ENCODE measurements around the gene APOB.

The APOB gene

DNA sequence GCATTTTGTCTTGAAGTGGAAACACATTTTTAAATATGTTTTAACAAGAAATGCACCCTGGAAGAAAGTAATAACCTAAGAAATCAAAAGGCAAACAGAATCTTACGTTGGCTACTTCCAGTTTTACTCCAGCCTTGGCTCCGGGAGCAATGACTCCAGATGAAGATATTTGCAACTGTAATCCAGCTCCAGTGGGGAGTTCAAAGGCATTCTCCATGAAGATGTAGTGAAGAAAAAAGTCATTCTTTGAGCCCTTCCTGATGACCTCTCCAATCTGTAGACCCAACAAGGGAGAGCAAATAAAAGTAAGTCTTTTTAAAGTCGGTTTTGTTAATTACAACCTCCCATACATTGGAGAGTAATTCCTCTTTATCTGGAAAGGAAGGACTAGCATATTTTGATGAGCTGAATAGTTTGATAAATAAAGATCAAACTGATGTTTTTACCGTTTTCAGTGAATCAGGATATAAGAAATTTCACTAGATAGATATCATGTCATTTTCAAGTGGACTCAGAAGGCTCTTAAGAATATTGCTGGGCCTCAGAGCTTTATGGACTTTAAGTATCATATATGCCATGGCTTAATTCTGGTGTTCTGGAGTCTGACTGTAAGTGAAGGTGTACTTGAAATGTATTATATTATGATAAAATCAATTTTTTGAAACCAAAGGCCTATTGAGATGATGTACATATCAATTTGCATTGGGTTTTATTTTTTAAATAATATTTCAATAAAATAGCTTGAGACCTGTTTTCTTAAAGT is 20.3 kb downstream of the APOB start:
- Mint-ChIP-seq H3K4me1 (ENCODE audit: low read depth) (no peaks in the 10 kb centered on the region), H3K27me3 (ENCODE audit: low read depth) (no peaks in the 10 kb centered on the region)

DNA sequence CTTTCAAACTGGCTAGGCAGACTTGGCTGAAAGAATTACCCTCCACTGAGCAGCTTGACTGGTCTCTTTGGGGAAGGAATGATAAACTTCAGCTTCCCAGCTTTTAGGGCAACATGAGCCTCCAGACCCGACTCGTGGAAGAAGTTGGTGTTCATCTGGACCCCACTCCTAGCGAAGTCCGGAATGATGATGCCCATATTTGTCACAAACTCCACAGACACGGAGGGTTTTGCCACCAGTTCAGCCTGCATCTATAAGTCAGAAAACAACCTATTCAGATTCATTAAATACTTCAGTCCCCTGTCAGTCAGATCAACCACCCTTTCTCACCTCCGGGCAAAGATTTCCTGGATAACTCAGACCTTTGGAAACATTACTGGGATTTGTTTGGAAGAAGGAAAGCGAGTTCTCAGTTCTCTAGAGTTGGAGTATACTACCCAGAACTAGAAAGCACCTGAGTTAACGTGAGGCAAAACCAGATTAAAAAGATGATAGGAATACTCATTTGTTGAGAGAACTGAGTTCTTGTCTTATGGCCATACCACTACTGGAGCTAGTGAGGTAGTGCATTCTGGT is 21.0 kb downstream of the APOB start:
- no peak for DNase-seq (ENCODE audit: low spot score)
- no peaks in the 10 kb centered on the region for H3K27me3 Mint-ChIP-seq (ENCODE audit: low read depth)
- H3K4me1 Mint-ChIP-seq (ENCODE audit: low read depth): no peaks in the 10 kb centered on the region
- no peak overlapping the region for H3K27ac Mint-ChIP-seq
- no peaks in the 10 kb centered on the region for H3K9me3 Mint-ChIP-seq
- H3K36me3 Mint-ChIP-seq (ENCODE audit: low read depth): no peaks in the 10 kb centered on the region
- H3K4me3 Mint-ChIP-seq: no peak overlapping the region

More for the DNA sequence above, 20.3 kb downstream of the APOB start:
- Mint-ChIP-seq H3K36me3 (ENCODE audit: low read depth) (no peaks in the 10 kb centered on the region), H3K9me3 (no peaks in the 10 kb centered on the region), H3K4me3 (no peak overlapping the region), H3K27ac (no peak overlapping the region)
- DNase-seq (ENCODE audit: low spot score): no peak

DNA sequence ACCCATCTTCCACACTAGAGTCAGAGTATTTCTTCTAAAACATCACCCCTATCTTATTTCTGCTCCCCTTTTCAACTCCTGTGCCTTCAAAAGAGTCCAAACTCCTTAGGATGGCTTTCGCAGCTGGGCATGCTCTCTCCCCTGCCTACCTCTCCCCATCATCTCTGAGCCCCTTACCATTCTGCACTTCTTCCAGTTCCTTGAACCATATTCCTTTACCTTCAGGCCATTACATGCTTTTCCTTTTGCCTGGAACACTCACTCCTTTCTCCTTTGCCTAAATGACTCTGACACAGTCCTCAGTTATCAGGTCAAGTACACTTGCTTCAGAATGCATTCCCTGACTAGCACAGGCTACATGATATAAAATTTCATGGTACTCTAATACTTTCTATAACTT is 22.4 kb downstream of the APOB start:
- H3K27ac Mint-ChIP-seq: no peak overlapping the region
- no peak overlapping the region for H3K4me3 Mint-ChIP-seq
- H3K9me3 Mint-ChIP-seq: no peaks in the 10 kb centered on the region
- no peak for DNase-seq (ENCODE audit: low spot score)
- H3K36me3 Mint-ChIP-seq (ENCODE audit: low read depth): no peaks in the 10 kb centered on the region
- no peaks in the 10 kb centered on the region for H3K27me3 Mint-ChIP-seq (ENCODE audit: low read depth)
- H3K4me1 Mint-ChIP-seq (ENCODE audit: low read depth): no peaks in the 10 kb centered on the region

DNA sequence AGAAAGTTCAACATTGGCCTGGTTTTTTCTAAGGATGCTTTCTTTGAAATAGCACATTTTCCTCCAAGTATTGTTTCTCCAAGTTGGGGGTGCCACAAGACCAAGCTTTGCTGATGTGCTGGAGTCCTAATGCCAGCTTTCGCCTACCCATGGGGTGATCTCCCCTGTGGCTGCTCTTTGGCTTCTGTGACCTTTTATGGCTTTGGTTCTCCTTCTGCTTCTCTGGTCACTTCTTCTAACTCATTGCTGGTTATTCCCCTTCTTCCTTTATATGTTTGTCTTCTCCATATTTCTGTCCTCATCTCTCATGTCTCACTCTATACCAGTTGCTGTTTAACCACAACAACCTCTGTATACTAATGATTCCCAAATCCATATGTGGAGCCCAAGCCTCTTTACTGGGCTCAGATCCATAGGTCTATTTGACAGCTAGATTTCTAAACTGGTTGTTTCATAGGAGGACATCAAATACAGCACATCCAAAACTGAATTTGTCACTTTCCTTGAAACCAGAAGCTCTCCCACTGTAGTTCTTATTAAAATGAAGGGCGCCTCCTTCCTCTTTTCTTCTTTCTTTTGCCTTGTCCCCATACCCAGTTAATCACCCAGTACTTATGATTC is 23.1 kb downstream of the APOB start:
- H3K27me3 Mint-ChIP-seq (ENCODE audit: low read depth): no peaks in the 10 kb centered on the region

DNA sequence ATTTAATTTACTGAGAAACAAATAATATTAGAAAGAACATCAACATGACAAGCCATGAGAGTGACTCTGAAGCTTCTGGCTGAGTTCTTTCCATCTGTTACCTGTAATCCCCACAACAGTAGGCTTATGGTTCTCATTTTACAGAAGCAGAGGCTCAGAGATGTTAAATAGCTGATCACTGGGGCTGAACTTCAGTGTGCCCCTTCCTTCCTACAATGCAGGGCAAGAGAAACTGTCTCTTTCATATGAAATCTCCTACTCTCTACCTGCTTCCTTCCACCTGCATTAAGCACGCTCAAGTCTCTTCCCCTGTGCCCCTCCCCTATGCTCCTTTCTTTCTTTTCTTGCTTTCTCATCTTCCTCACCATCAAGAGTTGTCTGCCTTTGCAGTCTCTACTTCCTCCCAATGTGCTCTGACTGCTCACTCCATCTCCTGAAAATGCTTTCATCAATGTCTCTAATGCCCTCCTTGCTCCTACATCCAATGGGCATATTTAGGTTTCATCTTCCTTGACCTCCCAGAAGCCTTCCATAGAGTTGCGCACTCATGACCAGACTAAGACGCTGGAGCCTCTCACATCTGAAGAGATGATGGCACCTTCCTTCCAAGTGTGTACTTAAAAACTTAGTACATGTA is 23.7 kb downstream of the APOB start:
- Mint-ChIP-seq H3K27me3 (ENCODE audit: low read depth) (no peaks in the 10 kb centered on the region), H3K27ac (no peak overlapping the region), H3K4me3 (no peak overlapping the region), H3K4me1 (ENCODE audit: low read depth) (no peaks in the 10 kb centered on the region), H3K36me3 (ENCODE audit: low read depth) (no peaks in the 10 kb centered on the region), H3K9me3 (no peaks in the 10 kb centered on the region)
- DNase-seq (ENCODE audit: low spot score): no peak

More for the DNA sequence above, 23.1 kb downstream of the APOB start:
- Mint-ChIP-seq H3K36me3 (ENCODE audit: low read depth) (no peaks in the 10 kb centered on the region), H3K4me3 (no peak overlapping the region), H3K9me3 (no peaks in the 10 kb centered on the region), H3K4me1 (ENCODE audit: low read depth) (no peaks in the 10 kb centered on the region), H3K27ac (no peak overlapping the region)
- DNase-seq (ENCODE audit: low spot score): no peak

DNA sequence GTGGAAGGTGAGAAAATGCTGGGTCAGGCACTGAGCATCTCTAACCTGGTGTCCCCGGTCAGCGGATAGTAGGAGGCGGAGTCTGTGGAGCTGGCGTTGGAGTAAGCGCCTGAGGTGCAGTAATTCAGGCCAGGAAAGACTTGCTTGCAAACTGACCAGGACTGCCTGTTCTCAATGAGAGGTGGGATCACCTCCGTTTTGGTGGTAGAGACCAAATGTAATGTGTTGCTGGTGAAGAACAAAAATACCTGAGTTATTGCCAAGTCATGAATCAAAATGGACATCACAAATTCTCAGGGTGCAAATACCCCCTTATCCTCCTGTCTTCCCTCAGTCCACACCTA is 24.2 kb downstream of the APOB start:
- no peaks in the 10 kb centered on the region for H3K4me1 Mint-ChIP-seq (ENCODE audit: low read depth)
- no peaks in the 10 kb centered on the region for H3K36me3 Mint-ChIP-seq (ENCODE audit: low read depth)
- no peaks in the 10 kb centered on the region for H3K27me3 Mint-ChIP-seq (ENCODE audit: low read depth)
- H3K9me3 Mint-ChIP-seq: no peaks in the 10 kb centered on the region
- no peak overlapping the region for H3K27ac Mint-ChIP-seq
- DNase-seq (ENCODE audit: low spot score): no peak
- no peak overlapping the region for H3K4me3 Mint-ChIP-seq

DNA sequence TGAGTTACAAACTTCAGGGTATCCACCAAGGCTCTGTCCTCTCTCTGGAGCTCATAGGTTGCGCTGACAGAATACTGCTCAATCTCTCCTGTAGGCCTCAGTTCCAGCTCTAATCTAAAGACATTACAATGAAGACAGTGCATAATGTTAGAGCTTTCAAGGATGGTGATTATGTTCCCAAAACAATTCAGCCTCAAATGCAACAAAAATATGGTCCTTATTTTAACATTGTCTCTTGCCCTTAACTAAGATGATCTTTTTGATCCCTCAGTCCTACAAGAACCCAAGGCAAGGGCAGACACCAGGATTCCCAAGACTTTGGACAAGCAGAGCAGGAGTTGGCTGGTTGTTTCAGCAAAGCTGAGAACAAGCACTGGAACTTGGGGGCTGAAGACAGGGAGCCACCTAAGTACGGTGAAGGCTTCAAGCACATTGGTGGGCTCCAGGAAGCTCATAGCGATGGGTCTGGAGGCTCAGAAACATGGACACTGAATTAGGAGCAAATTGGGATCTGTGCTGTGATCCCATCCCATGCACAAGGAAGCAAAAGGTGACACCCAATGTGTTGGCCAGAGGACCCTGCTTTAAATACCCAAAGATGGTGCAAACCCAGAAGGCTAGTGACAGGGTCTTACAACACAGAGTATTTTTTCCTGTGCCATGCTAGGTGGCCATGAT is 24.7 kb downstream of the APOB start:
- no peak for DNase-seq (ENCODE audit: low spot score)
- no peaks in the 10 kb centered on the region for H3K4me1 Mint-ChIP-seq (ENCODE audit: low read depth)
- no peaks in the 10 kb centered on the region for H3K36me3 Mint-ChIP-seq (ENCODE audit: low read depth)
- H3K4me3 Mint-ChIP-seq: no peak overlapping the region
- H3K27ac Mint-ChIP-seq: no peak overlapping the region
- H3K9me3 Mint-ChIP-seq: no peaks in the 10 kb centered on the region
- no peaks in the 10 kb centered on the region for H3K27me3 Mint-ChIP-seq (ENCODE audit: low read depth)

DNA sequence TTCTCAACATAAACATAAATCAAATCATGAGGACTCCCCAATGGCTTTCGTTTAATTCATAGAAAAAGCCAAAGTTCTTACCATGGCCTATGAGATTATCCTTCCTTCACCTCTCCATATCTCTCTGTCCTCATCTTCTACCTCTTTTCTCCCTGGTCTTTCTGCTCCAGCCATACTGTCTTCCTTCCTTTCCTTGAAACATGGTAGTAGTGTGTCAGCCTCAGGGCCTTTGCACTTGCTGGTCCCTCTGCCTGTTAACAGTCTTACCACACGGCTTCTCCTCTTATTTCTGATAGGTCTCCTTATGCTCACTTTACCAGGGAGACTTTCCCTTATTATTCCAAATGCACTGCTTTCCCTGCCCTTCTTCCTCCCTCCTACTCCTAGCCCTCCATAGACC is 25.6 kb downstream of the APOB start:
- Mint-ChIP-seq H3K27me3 (ENCODE audit: low read depth) (no peaks in the 10 kb centered on the region), H3K4me1 (ENCODE audit: low read depth) (no peaks in the 10 kb centered on the region), H3K27ac (no peak overlapping the region), H3K36me3 (ENCODE audit: low read depth) (no peaks in the 10 kb centered on the region), H3K9me3 (no peaks in the 10 kb centered on the region), H3K4me3 (no peak overlapping the region)
- DNase-seq (ENCODE audit: low spot score): no peak

DNA sequence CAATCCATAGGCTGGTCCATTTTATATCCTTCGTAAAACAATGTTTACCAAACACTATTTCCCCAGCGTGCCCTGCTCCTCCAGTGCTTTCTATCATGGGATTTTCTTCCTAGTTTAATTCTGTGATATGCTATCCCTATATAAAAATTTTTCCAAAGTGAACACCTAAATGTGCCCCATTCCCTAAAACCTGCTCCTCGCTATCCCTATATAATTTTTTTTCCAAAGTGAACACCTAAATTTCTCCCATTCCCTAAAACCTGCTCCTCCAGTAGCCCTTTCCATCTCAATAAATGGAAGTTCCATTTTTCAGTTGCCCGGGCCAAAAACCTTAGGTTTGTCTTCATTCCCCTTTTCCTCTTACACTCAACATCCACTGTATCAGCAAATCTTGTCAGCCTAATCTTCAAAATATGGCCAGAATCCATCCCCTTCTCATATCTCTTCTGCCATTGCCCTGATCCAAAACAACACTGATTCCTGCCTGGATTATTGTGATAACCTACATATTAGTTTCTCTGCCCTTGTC is 26.1 kb downstream of the APOB start:
- Mint-ChIP-seq H3K27me3 (ENCODE audit: low read depth) (no peaks in the 10 kb centered on the region), H3K9me3 (no peaks in the 10 kb centered on the region), H3K4me3 (no peak overlapping the region), H3K36me3 (ENCODE audit: low read depth) (no peaks in the 10 kb centered on the region), H3K4me1 (ENCODE audit: low read depth) (no peaks in the 10 kb centered on the region), H3K27ac (no peak overlapping the region)
- DNase-seq (ENCODE audit: low spot score): no peak

DNA sequence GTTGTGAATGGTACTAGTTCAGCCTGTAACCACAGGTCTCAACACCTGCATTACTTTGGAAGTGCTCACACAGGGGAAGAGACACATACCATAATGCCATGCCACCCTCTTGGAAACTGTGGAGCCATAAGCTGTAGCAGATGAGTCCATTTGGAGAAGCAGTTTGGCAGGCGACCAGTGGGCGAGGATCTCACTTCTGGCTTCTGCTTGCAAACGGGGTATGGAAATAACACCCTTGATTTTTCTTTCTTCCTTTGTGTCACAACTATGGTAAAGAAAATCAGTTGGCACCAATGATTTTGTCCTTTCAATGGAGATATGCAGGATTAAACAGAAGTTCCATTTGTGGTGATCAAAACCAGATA is 28.6 kb downstream of the APOB start:
- H3K9me3 Mint-ChIP-seq: no peaks in the 10 kb centered on the region
- no peak overlapping the region for H3K4me3 Mint-ChIP-seq
- no peak for DNase-seq (ENCODE audit: low spot score)
- no peaks in the 10 kb centered on the region for H3K36me3 Mint-ChIP-seq (ENCODE audit: low read depth)
- H3K27me3 Mint-ChIP-seq (ENCODE audit: low read depth): no peaks in the 10 kb centered on the region
- no peak overlapping the region for H3K27ac Mint-ChIP-seq
- no peaks in the 10 kb centered on the region for H3K4me1 Mint-ChIP-seq (ENCODE audit: low read depth)

DNA sequence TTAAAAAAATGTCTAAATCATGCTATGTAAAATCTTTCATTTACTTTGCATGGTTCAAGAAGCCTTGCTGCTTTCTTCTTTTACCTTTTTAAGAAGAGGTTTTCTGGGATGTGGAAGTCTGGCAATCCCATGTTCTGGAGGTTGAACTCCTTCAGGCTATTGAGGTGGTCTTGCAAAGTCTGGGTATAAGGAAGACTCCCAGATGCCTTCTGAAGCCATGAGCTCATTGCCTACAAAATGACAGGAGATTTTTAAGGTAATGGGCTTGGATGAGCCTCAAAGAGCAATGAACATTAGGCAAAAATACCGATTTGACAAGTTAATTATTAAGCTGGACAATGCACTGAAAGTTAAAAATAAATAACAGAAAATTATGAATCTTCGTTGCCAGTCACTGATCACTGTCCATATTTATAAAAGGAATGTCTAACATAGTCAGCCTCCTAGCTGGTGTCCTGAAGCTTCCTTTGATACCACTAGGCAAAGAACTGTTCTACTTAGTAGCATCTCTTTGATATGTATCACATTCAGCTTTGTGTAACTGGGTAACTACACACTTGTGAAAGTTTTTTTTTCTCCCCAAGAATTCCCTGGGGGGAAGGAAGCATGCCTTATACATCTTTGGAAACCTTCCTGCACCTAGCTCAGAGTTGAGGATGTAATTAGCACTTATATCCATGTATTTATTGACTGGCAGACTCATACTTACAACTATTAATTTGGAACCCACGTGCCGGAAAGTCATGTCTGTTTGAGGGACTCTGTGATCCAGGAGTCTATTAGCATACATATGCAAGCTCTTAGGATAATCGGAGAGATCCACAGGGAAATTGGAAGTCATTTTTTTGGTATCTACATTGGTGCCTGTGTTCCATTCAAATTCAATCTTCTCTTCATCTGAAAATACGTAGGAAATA is 29.3 kb downstream of the APOB start:
- no peaks in the 10 kb centered on the region for H3K27me3 Mint-ChIP-seq (ENCODE audit: low read depth)
- no peaks in the 10 kb centered on the region for H3K36me3 Mint-ChIP-seq (ENCODE audit: low read depth)
- DNase-seq (ENCODE audit: low spot score): no peak
- H3K4me3 Mint-ChIP-seq: no peak overlapping the region
- H3K9me3 Mint-ChIP-seq: no peaks in the 10 kb centered on the region
- no peaks in the 10 kb centered on the region for H3K4me1 Mint-ChIP-seq (ENCODE audit: low read depth)
- H3K27ac Mint-ChIP-seq: no peak overlapping the region

DNA sequence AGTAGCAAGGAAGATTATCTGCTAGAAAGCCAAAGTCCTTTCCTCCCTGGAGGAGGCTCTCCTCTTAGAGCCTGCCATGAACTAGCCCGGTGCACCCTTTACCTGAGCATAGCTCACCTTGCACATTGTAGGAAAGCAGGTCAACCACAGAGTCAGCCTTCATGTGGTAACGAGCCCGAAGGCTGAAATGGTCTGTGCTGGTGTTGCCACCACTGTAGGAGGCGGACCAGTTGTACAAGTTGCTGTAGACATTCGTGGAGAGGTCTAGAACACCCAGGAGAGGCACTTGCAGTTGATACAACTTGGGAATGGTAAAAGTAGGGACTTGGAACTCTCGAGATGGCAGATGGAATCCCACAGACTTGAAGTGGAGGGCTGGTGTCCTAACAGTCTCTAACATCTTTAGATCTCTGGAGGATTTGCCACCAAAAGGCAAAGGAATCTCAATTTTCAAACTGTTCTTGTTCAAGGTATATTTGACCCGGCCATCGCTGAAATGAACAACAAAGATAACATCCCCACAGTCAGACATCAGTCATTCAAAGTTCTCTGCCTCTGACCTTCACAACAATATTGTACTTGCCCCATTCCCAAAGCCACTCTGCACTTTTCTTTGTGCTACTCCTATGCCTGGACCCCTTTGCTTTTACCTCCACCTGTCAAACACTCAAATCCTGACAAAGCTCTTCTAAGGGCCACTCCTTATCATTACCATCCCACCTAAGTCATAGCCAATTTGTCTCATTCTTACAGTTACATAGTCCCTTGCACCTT is 30.6 kb downstream of the APOB start:
- no peak for DNase-seq (ENCODE audit: low spot score)
- Mint-ChIP-seq H3K4me3 (no peak overlapping the region), H3K36me3 (ENCODE audit: low read depth) (no peaks in the 10 kb centered on the region), H3K4me1 (ENCODE audit: low read depth) (no peaks in the 10 kb centered on the region), H3K9me3 (no peaks in the 10 kb centered on the region), H3K27me3 (ENCODE audit: low read depth) (no peaks in the 10 kb centered on the region), H3K27ac (no peak overlapping the region)

DNA sequence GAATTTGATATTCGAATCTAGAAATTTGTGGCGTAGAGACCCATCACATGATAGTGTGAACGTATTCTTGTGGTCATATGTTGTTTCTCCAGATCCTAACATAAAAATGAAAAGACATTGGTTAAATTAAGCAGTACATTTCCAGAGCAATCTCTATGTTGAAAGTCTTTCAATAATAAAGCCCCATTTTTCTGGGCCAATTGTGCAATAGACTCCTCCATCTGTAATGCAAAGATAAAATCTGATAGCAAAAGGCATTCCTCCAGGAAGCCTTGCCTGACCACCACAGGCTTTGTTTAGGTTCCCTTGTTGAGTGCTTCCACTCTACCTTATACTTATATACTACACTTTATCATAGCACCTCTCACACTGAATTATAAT is 31.3 kb downstream of the APOB start:
- Mint-ChIP-seq H3K4me3 (no peak overlapping the region), H3K4me1 (ENCODE audit: low read depth) (no peaks in the 10 kb centered on the region), H3K27ac (no peak overlapping the region), H3K9me3 (no peaks in the 10 kb centered on the region), H3K36me3 (ENCODE audit: low read depth) (no peaks in the 10 kb centered on the region), H3K27me3 (ENCODE audit: low read depth) (no peaks in the 10 kb centered on the region)
- DNase-seq (ENCODE audit: low spot score): no peak
